ENCODE data around the gene TOR2A.
"Not testable (repeated sequence)": the region's sequence is repeated elsewhere in the genome, so short reads cannot be mapped to it uniquely, and the experiment has no call there.

TOR2A gene

DNA sequence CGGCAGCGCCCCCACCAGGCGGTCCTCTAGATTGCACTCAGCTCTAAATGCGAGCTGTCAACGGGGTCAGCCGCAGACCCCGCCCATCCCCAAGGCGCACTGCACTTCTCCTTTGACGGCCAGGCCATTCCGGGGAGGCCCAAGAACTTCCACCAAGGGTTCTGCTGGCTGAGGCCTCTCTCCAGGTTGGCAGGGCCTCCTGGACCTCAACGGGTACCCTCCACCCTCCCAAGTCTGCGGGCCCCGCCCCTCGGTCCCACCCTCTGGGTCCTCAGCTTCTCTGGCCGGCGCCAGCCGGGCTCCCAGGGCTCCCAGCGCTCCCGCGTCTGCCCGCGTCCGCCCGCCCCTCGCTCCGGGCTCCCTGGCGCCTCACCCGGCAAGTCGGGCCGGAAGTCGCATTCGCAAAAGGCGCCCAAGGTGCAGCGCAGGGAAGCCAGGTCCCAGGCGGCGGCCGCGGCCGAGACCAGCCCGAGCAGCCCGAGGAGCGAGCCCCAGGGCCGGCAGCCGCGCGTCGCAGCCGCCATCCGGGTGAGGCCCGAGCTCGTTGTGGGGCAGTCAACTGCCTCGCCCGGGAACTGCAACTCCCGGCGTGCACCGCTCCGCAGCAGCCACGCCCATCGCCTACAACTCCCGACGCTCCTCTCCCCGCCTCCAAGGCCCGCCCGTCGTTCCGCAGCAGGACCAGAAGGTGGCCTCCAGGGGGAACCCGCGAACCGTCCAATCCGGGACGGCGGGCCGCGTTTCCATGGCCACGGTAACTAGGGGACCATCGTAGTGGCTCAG is at the start of gene TOR2A:
Gene TOR2A (minus strand): TSS at position 548 of the 783 bp plus-strand sequence. CDS start 24 bp downstream, at position 524.
- Histone ChIP-seq H3K4me3 (peak within 1 kb of the TSS; percentile 95), H3K27ac (peak within 1 kb of the TSS; percentile 76), H3K9me3 (ENCODE audit: low read depth, low read length) (no peaks in the 10 kb centered on the region), H3K36me3 (ENCODE audit: insufficient read depth, low read length) (no peaks in the 10 kb centered on the region), H3K9ac (ENCODE audit: insufficient read length) (peak within 1 kb of the TSS; percentile 78)
- TF ChIP-seq EZH2 (IDR thresholded peaks at IDR 0.05) (no peak), POLR2AphosphoS5 (IDR thresholded peaks at IDR 0.05; ENCODE audit: borderline replicate concordance, low read depth, low read length) (peak; percentile 57; the same call in 1 of the 2 replicates), FOXP2 (optimal IDR thresholded peaks at IDR 0.05; ENCODE audit: control extremely low read depth, extremely low read length, insufficient read depth) (peak; percentile 82)
- DNase-seq (ENCODE audit: low read depth, low spot score): peak; percentile 65

DNA sequence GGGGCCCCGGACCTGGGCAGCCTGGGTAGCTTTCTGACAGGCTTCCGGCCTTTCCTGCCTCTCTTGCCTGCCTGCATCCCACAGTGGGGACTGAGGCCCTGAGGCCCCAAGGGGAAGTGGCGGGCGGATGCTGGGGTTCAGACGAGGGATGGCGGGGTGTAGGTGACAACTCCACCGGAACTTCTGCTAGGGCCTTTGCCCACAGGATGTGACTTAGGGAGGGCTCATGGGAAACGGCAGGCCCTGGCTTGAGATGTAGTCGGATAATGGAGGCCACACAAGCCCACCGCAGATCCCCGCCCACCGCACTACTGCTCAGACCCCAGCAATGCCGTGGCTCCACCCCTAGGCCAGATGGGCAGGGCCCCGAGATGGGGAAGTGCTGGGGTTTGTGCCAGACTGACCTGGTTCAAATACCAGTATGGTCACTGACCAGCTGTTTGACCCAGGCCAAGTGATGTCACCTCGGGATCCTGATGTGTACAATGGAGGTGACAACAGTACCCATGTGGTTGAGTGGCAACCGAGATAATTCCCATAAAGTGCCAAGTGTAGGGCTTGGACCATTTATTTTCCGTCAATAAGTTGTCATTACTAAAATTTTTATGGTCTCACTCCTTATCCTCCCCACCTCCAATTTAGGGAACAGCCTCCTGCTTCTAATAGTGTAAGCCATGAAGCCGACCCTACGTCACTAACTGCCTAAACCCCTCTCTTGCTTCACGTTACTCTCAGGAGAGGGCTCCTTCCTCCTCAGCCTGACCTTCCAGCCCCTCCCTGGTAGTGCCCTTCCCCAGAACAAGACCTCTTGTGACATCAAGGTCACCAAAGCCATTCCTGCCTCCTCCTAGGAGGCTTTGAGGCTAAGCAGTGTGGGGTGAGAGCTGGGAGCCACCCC is 48.3 kb upstream of the TOR2A start:
- no peak overlapping the region for H3K9ac ChIP-seq (ENCODE audit: insufficient read length)
- TF ChIP-seq EZH2 (IDR thresholded peaks at IDR 0.05) (no peak), POLR2AphosphoS5 (IDR thresholded peaks at IDR 0.05; ENCODE audit: borderline replicate concordance, low read depth, low read length) (no peak), FOXP2 (optimal IDR thresholded peaks at IDR 0.05; ENCODE audit: control extremely low read depth, extremely low read length, insufficient read depth) (no peak)
- no peak overlapping the region for H3K27ac ChIP-seq
- DNase-seq (ENCODE audit: low read depth, low spot score): no peak
- H3K9me3 ChIP-seq (ENCODE audit: low read depth, low read length): no peaks in the 10 kb centered on the region
- H3K4me3 ChIP-seq: no peak overlapping the region
- peaks cover 15% of the 10 kb centered on the region for H3K36me3 ChIP-seq (ENCODE audit: insufficient read depth, low read length)

DNA sequence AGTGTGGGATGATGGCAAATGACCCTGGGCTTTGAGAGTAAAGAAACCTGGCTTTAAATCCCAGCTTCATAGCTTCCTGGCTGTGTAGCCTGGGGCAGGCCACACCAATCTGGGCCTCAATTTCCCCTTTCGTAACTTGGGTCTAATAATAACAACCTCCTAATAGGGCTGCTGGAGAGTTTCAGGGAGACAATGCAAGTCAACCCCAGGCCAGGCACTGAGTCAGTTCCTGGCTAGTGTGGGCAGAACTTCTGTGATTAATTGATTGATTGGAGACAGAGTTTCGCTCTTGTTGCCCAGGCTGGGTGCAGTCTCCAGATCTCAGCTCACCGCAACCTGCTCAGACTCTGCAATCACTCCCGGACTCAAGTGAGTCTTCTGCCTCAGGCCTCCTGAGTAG is 46.7 kb upstream of the TOR2A start:
- DNase-seq (ENCODE audit: low read depth, low spot score): no peak
- TF ChIP-seq FOXP2 (optimal IDR thresholded peaks at IDR 0.05; ENCODE audit: control extremely low read depth, extremely low read length, insufficient read depth): no peak
- Histone ChIP-seq H3K9me3 (ENCODE audit: low read depth, low read length) (no peaks in the 10 kb centered on the region), H3K27ac (no peak overlapping the region), H3K4me3 (no peak overlapping the region), H3K36me3 (ENCODE audit: insufficient read depth, low read length) (no peaks in the 10 kb centered on the region), H3K9ac (ENCODE audit: insufficient read length) (no peak overlapping the region)

- not testable (repeated sequence) for H3K36me3 ChIP-seq (ENCODE audit: insufficient read depth, low read length); H3K27ac ChIP-seq; H3K9ac ChIP-seq (ENCODE audit: insufficient read length); DNase-seq (ENCODE audit: low read depth, low spot score); H3K4me3 ChIP-seq; H3K9me3 ChIP-seq (ENCODE audit: low read depth, low read length)
These were observed 45.8 kb upstream of the TOR2A start for GRCh38 chr9:127780909-127781308.

GRCh38 chr9:127780126-127780885 is 45.2 kb upstream of the TOR2A start:
- Histone ChIP-seq H3K4me3 (no peak overlapping the region), H3K27ac (no peak overlapping the region), H3K9ac (ENCODE audit: insufficient read length) (no peak overlapping the region), H3K36me3 (ENCODE audit: insufficient read depth, low read length) (no peaks in the 10 kb centered on the region), H3K9me3 (ENCODE audit: low read depth, low read length) (no peaks in the 10 kb centered on the region)
- no peak for TF ChIP-seq POLR2AphosphoS5 (IDR thresholded peaks at IDR 0.05; ENCODE audit: borderline replicate concordance, low read depth, low read length)
- no peak for DNase-seq (ENCODE audit: low read depth, low spot score)

GRCh38 chr9:127779136-127779981 is 44.3 kb upstream of the TOR2A start:
- no peak overlapping the region for H3K4me3 ChIP-seq
- no peak overlapping the region for H3K27ac ChIP-seq
- no peak overlapping the region for H3K9ac ChIP-seq (ENCODE audit: insufficient read length)
- no peaks in the 10 kb centered on the region for H3K36me3 ChIP-seq (ENCODE audit: insufficient read depth, low read length)
- no peak for DNase-seq (ENCODE audit: low read depth, low spot score)
- no peak for TF ChIP-seq FOXP2 (optimal IDR thresholded peaks at IDR 0.05; ENCODE audit: control extremely low read depth, extremely low read length, insufficient read depth)
- TF ChIP-seq EZH2 (IDR thresholded peaks at IDR 0.05): no peak
- TF ChIP-seq POLR2AphosphoS5 (IDR thresholded peaks at IDR 0.05; ENCODE audit: borderline replicate concordance, low read depth, low read length): no peak
- H3K9me3 ChIP-seq (ENCODE audit: low read depth, low read length): no peaks in the 10 kb centered on the region

DNA sequence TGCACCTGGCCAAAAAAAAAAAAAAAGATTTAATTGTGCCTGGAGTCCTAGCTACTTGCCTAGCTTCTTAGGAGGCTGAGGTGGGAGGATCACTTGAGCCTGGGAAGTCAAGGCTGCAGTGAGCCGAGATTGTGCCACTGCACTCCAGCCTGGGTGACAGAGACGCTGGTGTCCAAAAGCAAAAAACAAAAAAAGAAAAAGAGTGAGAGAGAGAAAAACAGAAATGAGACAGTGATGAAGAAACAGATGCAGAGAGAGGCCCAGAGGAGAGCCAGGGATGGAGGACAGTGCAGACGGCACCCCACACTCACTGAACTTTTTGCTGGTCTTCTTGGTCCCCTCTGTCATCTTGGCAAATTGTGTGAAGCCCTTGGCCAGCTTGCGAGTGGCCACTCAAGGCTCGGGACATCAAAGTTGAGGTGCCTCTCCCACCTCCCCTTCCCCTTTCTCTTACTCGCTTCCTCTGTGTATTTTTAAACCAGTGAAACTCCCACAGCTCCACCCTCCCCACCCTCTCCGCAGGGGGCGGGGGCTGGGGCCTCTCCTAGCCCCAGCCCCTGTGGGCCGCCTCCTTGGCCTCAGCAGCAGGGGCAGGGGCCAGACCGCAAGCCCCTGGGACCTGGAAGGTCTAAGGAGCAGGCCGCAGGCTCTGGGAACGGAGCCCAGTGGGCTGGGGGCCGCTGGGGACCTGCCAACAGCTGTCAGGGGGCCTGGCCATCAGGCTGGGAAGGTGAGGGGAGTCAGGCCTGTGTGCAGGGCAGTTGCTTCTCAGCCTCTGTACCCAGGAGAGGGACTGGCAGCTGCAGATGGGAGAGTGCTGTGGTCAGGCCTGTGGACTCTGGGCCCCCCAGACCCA is 43.4 kb upstream of the TOR2A start, which contains the start of gene SH2D3C:
Gene SH2D3C (minus strand): TSS at position 387 of the 856 bp plus-strand sequence. CDS start 39 bp downstream, at position 348.
- H3K36me3 ChIP-seq (ENCODE audit: insufficient read depth, low read length): no peaks in the 10 kb centered on the region
- no peak within 1 kb of the TSS for H3K9ac ChIP-seq (ENCODE audit: insufficient read length)
- H3K4me3 ChIP-seq: no peak within 1 kb of the TSS
- no peak for DNase-seq (ENCODE audit: low read depth, low spot score)
- H3K27ac ChIP-seq: no peak within 1 kb of the TSS
- H3K9me3 ChIP-seq (ENCODE audit: low read depth, low read length): no peaks in the 10 kb centered on the region
- TF ChIP-seq FOXP2 (optimal IDR thresholded peaks at IDR 0.05; ENCODE audit: control extremely low read depth, extremely low read length, insufficient read depth) (no peak), EZH2 (IDR thresholded peaks at IDR 0.05) (no peak), POLR2AphosphoS5 (IDR thresholded peaks at IDR 0.05; ENCODE audit: borderline replicate concordance, low read depth, low read length) (no peak)
